Measurements from ENCODE around the gene MAP2.

The MAP2 gene

DNA sequence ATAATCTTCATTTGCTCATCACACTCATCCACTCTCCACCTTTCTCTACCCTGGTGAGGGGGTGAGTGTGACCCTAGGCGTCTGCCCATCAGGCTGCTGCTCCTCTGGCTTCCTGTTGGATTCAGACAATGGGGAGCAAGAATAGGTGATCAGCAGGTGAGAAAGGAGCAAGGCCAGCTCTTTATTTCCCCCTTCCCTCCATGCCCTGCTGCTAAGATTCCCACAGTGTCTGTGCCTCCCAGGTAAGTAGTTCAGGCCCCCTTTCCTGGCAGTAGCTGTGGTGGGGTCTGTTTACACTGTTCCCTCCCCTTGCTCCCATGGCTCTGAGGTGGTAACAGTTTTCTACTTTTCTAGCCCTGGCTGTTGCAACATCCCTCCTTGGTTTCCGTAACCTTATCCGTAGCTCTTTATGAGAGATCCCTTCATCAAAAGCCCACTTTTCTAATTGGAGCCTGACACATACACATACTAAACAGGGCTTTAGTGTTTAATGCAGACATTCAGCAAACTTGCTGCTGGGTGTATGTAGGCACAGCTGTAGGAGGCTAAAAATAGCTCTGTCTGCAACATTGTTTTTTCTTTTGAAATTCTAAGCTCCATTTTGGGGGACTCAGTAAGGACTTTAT is 27.5 kb downstream of the MAP2 start:
- H3K36me3 ChIP-seq (replicated peaks) = no peaks in the 10 kb centered on the region
- no peak overlapping the region for H3K27ac ChIP-seq
- in situ Hi-C loops (cut with HindIII; ENCODE audit: low pct_ligation_motif_present, low sequenced_read_pairs) = no loop called here
- no peak overlapping the region for H3K4me3 ChIP-seq (ENCODE audit: low read depth, low read length)
- no peaks in the 10 kb centered on the region for H3K27me3 ChIP-seq (replicated peaks)
- no peak for DNase-seq
- TF ChIP-seq, protein P1, sequence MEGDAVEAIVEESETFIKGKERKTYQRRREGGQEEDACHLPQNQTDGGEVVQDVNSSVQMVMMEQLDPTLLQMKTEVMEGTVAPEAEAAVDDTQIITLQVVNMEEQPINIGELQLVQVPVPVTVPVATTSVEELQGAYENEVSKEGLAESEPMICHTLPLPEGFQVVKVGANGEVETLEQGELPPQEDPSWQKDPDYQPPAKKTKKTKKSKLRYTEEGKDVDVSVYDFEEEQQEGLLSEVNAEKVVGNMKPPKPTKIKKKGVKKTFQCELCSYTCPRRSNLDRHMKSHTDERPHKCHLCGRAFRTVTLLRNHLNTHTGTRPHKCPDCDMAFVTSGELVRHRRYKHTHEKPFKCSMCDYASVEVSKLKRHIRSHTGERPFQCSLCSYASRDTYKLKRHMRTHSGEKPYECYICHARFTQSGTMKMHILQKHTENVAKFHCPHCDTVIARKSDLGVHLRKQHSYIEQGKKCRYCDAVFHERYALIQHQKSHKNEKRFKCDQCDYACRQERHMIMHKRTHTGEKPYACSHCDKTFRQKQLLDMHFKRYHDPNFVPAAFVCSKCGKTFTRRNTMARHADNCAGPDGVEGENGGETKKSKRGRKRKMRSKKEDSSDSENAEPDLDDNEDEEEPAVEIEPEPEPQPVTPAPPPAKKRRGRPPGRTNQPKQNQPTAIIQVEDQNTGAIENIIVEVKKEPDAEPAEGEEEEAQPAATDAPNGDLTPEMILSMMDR (IDR thresholded peaks at IDR 0.05; ENCODE audit: low read depth, low read length, missing control alignments) = no peak

DNA sequence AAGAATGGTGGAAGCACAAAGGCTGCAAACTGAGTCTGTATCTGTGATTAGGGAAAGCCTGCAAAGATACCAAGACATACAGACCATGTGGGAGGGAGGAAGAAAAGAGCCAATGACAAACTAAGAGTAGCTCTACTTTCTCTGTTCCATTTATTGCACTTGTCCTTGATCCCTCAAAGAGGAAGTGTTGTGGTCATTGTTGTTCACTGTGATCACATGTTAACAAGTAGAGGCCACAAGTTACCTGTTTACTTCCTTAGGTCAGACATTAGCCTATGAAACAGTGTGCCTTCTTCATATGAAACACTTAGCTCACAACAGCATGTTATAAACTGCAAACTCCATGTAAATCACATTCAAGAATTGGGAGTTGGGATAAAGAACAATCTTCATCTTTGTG is 32.6 kb downstream of the MAP2 start:
- TF ChIP-seq, protein P1 (IDR thresholded peaks at IDR 0.05; ENCODE audit: low read depth, low read length, missing control alignments) = no peak
- Histone ChIP-seq H3K27me3 (replicated peaks) (no peaks in the 10 kb centered on the region), H3K27ac (no peak overlapping the region), H3K4me3 (ENCODE audit: low read depth, low read length) (no peak overlapping the region), H3K36me3 (replicated peaks) (no peaks in the 10 kb centered on the region)
- DNase-seq = no peak
- in situ Hi-C loops (cut with HindIII; ENCODE audit: low pct_ligation_motif_present, low sequenced_read_pairs) = no loop called here

DNA sequence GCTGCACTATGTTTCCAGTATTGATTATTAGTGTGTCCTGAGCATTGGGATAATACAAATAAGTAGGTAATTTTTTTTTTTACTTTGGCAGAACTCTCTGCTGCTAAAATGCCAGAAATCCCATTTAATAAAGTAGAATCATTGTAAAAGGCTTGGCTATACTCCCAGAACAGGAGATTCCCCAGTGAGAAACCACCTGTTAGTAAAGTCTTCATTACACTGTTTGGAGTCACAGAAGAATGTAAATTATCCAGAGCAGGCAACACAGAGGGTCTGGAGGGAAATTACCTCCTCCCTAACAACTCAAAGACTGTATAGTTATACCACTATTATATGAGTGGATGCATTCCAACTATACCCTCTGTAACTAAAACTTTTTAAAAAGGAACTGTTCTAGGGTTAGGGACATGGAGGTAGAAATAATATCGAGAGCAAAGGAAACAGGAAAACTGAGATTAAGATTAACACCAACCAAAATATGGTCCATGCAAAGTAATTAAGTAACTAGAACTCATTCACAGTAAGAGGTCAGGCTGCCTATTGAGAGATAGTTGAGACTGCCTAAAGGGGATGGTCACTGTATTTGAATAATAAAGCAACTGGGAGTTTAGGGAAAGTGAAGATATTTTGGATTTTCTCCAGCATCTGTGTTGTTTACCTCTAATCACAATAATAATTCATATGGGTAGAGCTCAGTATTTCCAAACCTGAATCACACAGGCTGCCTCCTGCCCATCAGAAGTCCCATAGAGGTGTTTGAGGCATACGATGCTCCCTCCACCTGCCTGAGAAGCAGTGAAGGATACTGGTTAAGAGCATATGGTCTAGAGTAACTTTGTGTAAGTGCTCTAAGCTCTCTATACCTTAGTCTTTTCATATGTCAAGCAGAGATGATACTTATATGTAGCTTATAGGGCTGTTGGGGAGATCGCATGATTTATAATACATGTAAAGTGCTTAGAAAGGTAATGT is 34.4 kb downstream of the MAP2 start:
- in situ Hi-C loops (cut with HindIII; ENCODE audit: low pct_ligation_motif_present, low sequenced_read_pairs) = no loop called here
- H3K27me3 ChIP-seq (replicated peaks) = no peaks in the 10 kb centered on the region
- no peak overlapping the region for H3K27ac ChIP-seq
- no peaks in the 10 kb centered on the region for H3K36me3 ChIP-seq (replicated peaks)
- no peak overlapping the region for H3K4me3 ChIP-seq (ENCODE audit: low read depth, low read length)
- TF ChIP-seq, protein P1 (IDR thresholded peaks at IDR 0.05; ENCODE audit: low read depth, low read length, missing control alignments) = no peak
- DNase-seq = no peak

DNA sequence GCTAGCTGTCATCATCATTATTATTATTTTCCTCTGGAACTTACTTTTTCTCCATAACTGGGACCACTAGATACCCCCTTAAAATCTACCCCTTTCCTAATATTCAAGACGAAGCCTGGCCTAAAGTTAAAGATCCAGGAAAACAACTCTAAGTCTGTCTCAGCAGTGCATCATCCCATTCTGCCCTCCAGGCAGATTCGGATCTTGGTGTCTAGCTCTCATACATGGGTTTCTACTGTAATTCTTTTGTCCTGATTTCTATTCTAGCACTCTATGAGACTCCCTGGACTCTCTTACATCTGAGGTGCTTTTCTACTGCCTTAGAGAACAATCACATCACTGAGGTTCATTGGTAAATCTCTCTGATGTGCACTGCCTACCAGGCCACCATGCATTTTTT is 35.5 kb downstream of the MAP2 start:
- H3K27me3 ChIP-seq (replicated peaks) = no peaks in the 10 kb centered on the region
- in situ Hi-C loops (cut with HindIII; ENCODE audit: low pct_ligation_motif_present, low sequenced_read_pairs) = no loop called here
- H3K4me3 ChIP-seq (ENCODE audit: low read depth, low read length) = no peak overlapping the region
- no peak for DNase-seq
- H3K27ac ChIP-seq = no peak overlapping the region
- TF ChIP-seq, protein P1 (IDR thresholded peaks at IDR 0.05; ENCODE audit: low read depth, low read length, missing control alignments) = no peak
- no peaks in the 10 kb centered on the region for H3K36me3 ChIP-seq (replicated peaks)

DNA sequence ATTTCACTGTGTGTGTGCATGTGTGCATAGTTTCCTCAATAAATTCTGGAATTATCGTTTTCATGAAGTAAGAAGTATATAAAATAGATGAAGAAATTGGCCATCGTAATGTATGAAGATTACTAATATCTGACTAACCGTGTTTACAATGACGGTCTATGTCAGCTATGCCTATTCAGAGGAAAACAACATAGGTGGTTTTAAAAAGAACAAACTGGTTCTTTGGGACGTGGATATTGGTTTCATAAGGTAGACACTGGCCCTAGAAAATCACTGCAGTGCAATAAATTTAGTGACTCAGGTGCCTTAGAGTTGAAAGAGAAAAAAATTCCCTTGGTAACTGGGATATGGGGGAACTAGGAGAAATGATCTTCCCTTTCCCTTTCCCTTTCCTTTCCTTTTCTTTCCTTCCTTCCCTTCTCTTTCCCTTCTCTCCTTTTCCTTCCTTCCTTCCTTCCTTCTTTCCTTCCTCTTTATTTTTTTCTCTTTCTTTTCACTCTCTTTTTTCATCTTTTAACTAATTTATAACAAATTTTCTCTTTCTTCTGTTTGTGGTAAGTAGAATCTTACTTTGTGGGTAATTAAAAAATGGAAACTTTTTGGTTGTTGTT is 36.4 kb downstream of the MAP2 start:
- H3K36me3 ChIP-seq (replicated peaks) = no peaks in the 10 kb centered on the region
- TF ChIP-seq, protein P1 (IDR thresholded peaks at IDR 0.05; ENCODE audit: low read depth, low read length, missing control alignments) = no peak
- no peaks in the 10 kb centered on the region for H3K27me3 ChIP-seq (replicated peaks)
- H3K27ac ChIP-seq = no peak overlapping the region
- no peak overlapping the region for H3K4me3 ChIP-seq (ENCODE audit: low read depth, low read length)
- DNase-seq = no peak
- in situ Hi-C loops (cut with HindIII; ENCODE audit: low pct_ligation_motif_present, low sequenced_read_pairs) = no loop called here
